Tibial nerve (tissue), 3 donors: ENCODE data around the gene MATCAP1.

Experiments used
- POLR2A ChIP-seq, 2 donors: fragments of 450-650 bp; IDR thresholded peaks; one replicate each; pipeline ENCODE4 v1.6.1; 2017; ENCODE audit warnings: antibody characterized with exemption in 2 of 2, mild to moderate bottlenecking in 2 of 2, moderate library complexity in 2 of 2
- TF ChIP-seq, protein P1 (sequence below), 5 experiments: fragments of 200-600 bp in 3 of 5; fragments of 450-650 bp in 2 of 5; sonication (generic) in 3 of 5; IDR thresholded peaks; one replicate each; pipeline ENCODE4 v1.5.1; 2016 to 2019; ENCODE audit warnings: antibody characterized with exemption in 5 of 5, mild to moderate bottlenecking in 3 of 5, moderate library complexity in 2 of 5

GRCh38 chr16:67190041-67190440 lies 6.3 kb upstream of the MATCAP1 start, which contains the start of gene EXOC3L1:
- TF ChIP-seq, protein P1, sequence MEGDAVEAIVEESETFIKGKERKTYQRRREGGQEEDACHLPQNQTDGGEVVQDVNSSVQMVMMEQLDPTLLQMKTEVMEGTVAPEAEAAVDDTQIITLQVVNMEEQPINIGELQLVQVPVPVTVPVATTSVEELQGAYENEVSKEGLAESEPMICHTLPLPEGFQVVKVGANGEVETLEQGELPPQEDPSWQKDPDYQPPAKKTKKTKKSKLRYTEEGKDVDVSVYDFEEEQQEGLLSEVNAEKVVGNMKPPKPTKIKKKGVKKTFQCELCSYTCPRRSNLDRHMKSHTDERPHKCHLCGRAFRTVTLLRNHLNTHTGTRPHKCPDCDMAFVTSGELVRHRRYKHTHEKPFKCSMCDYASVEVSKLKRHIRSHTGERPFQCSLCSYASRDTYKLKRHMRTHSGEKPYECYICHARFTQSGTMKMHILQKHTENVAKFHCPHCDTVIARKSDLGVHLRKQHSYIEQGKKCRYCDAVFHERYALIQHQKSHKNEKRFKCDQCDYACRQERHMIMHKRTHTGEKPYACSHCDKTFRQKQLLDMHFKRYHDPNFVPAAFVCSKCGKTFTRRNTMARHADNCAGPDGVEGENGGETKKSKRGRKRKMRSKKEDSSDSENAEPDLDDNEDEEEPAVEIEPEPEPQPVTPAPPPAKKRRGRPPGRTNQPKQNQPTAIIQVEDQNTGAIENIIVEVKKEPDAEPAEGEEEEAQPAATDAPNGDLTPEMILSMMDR (IDR thresholded peaks at IDR 0.05) = no peak
- TF ChIP-seq POLR2A (IDR thresholded peaks at IDR 0.05) = no peak
